Activated CD4-positive, alpha-beta T cell treated with anti-CD3 and anti-CD28 coated beads, Interleukin-2, Interleukin-4, amounts not matched to agents 100 ng/mL and 50 ng/mL, durations not matched to agents 16 hours and 8 hours (primary cell): Measurements from ENCODE around the gene HOXA4.
A peak's percentile ranks its signal among the peaks of the same experiment; 100 is the strongest.

Source experiments
- DNase-seq: peaks from one replicate; pipeline ENCODE4 v3.0.0-alpha.2; 2020; ENCODE audit warnings: low spot score

The HOXA4 gene

DNA sequence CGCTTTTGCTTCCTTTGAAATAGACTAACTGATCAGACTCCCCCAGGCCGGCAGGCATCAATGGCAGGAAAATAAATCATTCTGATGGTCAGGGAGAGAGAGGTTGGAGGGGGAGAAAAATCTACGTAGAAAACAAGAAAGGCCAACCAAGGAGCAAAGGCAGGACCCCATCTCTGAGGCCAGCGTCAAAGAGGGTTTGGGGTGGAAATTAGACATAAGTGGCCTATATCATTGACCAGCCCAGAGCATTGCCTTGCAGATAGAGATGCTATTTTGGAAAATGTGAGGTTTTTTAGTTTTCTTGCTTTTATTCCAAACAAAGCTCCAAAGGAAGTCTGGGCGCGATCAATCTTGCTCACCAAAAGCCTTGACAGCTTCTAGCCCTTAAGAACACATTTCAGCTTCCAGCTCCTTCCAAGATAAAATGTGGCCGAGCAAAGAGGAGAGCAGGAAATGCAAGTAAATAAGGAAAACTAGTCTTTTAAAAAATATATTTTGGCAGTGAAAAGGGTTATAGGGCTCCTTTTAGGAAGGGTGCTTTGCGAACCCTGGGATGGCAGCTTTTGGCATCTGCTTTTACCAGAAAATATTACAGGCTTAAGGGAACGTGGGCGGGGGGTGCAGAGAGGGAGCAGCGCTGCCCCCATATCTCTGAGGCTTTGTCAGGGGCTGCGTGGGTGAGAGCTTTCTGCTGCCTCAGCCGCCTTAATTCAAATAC is 26.1 kb downstream of the HOXA4 start:
- DNase-seq: no peak

- DNase-seq: no peak
Measured at GRCh38 chr7:27103489-27104226, 26.9 kb downstream of the HOXA4 start.

GRCh38 chr7:27102581-27103442 is 27.7 kb downstream of the HOXA4 start, which contains the start of gene HOXA2:
HOXA2 (minus strand) TSS chr7:27102683; CDS start chr7:27102500, 183 bp downstream.
- no peak for DNase-seq

- no peak for DNase-seq
Measured at GRCh38 chr7:27101957-27102580, 28.5 kb downstream of the HOXA4 start.

- DNase-seq: no peak
Measured at GRCh38 chr7:27101171-27101956, 29.2 kb downstream of the HOXA4 start.

- DNase-seq: no peak
Measured at GRCh38 chr7:27100694-27101170, 29.8 kb downstream of the HOXA4 start.

GRCh38 chr7:27099453-27100370 is 30.8 kb downstream of the HOXA4 start:
- no peak for DNase-seq

DNA sequence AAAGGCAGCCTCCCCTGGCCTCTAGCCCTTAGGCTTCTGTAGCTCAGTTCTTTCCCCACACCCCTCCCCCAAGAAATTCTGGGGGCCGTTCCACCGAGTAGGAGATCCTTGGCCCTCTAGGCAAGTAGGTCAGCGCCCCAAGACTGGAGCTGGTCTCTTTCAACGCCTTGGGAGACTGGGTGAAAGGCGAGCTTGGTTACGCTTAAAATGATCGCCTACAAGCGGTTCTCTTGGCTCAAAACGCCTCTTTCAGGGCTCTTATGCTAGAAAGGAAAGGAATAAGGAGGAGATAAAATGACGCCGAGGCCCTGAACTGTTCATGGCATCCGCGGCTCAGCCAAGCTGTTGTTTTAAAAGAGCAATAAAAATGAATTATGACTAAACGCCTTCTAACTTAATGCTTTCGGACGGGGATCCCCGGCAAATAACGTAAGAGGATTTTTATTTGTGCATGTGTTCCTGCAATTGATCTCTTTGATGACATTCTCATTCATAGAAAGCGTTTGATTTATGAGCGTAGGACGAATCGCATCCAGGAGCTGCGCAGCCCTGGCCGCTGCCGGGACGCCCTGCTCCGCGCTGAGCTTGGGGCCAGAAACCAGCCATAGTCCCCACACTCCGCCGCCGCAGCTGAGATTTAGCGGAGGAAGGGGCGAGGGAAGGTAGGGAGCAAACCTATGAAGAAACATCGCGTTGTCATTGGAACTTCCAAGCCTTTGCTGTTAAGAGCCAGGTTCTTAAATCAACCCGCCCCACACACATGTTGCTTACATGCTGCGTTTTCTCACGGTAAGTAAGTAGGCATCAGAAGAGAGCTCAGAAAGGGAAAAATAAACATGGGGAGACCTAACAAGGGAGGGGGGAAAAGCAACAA is 31.7 kb downstream of the HOXA4 start:
- DNase-seq: no peak

- DNase-seq: no peak
Measured at GRCh38 chr7:27097686-27098577, 32.6 kb downstream of the HOXA4 start.

DNA sequence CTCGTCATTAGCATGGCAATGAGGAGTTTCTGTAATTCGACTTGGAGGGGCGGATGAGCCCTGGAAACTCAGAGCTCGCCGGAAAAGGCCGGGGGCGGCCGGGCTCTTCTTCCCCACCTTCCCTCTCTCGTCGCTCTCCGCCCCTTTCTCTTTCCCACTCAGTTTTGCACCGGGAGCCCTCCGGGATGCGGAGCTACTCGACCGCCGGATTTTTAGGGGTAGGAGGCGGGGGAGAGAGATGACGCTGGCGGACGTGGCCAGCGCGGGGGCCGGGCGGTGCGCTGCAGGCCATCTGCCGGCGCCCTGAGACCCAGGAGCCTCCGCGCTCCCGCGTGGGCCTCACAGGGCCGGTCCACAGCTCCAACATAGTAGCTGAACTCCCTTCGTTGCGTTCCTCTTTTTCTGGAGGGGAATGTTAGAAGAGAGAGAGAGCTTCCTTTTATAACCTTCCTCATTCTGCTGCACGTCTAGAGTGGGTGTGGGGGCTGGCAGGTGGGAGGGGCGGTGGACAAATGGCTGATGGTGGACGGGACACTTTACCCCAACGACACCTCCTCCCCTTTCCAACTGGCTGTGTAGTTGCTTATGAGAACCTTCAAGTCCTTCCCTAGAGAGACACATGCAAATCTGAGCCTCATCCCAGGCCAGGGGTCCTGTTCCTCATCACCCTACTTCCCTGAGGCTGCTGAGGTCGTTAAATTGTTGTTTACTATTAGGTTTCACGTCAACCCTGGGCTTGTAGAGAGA is 33.6 kb downstream of the HOXA4 start:
- no peak for DNase-seq

- peak; percentile 68 for DNase-seq
Measured at GRCh38 chr7:27095897-27096767, 34.4 kb downstream of the HOXA4 start, which contains the start of gene HOXA1. HOXA1 (minus strand) TSS chr7:27096000; CDS start chr7:27095912, 88 bp downstream.

- no peak for DNase-seq
Measured at GRCh38 chr7:27095050-27095896, 35.3 kb downstream of the HOXA4 start.

GRCh38 chr7:27094304-27095049 is 36.1 kb downstream of the HOXA4 start:
- no peak for DNase-seq

DNA sequence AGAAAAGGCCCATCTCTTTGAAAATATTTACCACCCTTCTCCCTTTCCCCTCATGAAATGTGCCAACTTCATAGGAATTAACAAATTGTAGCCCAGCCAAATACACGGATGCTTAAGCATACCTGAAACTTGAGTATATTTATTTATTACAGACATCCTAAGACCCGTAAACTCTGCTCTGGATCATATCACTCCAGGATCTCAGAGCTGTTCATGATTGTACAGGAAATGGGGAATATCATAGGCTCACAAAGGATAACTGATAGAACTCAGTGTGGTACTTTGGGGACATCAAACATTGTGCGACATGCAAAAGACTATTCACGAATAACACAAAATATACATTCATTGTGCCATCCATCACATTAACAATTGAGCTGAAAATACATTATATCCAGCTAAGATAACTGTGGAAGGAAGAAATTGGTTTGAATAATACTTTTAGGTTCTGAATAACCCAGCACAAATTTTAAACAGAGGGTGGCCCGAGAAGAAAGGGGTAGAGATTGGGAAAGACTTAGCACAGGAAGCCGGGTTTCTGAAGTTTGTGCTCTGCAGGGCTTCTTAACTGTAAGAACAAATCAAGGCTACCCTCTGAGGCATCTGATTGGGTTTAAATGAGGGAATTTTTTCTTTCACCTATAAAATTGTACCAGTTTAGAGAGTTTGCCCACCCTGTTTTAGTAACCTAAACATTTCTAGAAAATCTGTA is 37.2 kb downstream of the HOXA4 start:
- DNase-seq: no peak
